OCI-LY1 (cell line): ENCODE results near the gene C2orf66.

Experiments
- H2AFZ ChIP-seq: fragments of 200-600 bp; sonication (generic), shearing (Covaris generic); 2 replicates; pipeline ENCODE4 v1.6.0; 2014; ENCODE audit warnings: antibody characterized with exemption, mild to moderate bottlenecking, low read length
- H3F3A ChIP-seq: fragments of 200-600 bp; sonication (generic), shearing (Covaris generic); 2 replicates; pipeline ENCODE4 v1.6.0; 2014; ENCODE audit warnings: mild to moderate bottlenecking, antibody characterized with exemption, low read length, moderate library complexity; ENCODE audit not compliant: insufficient read depth
- H3K27ac ChIP-seq: fragments of 200-600 bp; sonication (generic); 2 replicates; pipeline ENCODE4 v1.5.1; 2014; ENCODE audit warnings: low read length, mixed run types, mild to moderate bottlenecking, low read depth; ENCODE audit not compliant: poor library complexity, severe bottlenecking
- H3K27me3 ChIP-seq: fragments of 200-600 bp; sonication (generic); 2 replicates; pipeline ENCODE4 v1.6.0; 2014; ENCODE audit warnings: antibody characterized with exemption, mild to moderate bottlenecking, low read length, moderate library complexity; ENCODE audit not compliant: insufficient read depth
- H3K36me3 ChIP-seq: fragments of 200-600 bp; sonication (generic); 2 replicates; pipeline ENCODE4 v1.6.1; 2014; ENCODE audit warnings: mild to moderate bottlenecking, antibody characterized with exemption, low read length, moderate library complexity, mixed read lengths; ENCODE audit not compliant: insufficient read depth
- H3K4me1 ChIP-seq: fragments of 200-600 bp; sonication (generic); 2 replicates; pipeline ENCODE4 v1.5.1; 2014; ENCODE audit warnings: mild to moderate bottlenecking, low read length, moderate library complexity; ENCODE audit not compliant: insufficient read depth, severe bottlenecking
- H3K4me2 ChIP-seq: fragments of 200-600 bp; sonication (generic), shearing (Covaris generic); 2 replicates; pipeline ENCODE4 v1.6.1; 2014; ENCODE audit warnings: low read length
- H3K4me3 ChIP-seq: fragments of 200-600 bp; sonication (generic); 2 replicates; pipeline ENCODE4 v1.5.1; 2014; ENCODE audit warnings: low read length, low read depth, mild to moderate bottlenecking, mixed read lengths; ENCODE audit not compliant: poor library complexity, severe bottlenecking
- H3K79me2 ChIP-seq: fragments of 200-600 bp; shearing (Covaris generic); 2 replicates; pipeline ENCODE4 v1.6.1; 2016; ENCODE audit warnings: mixed run types, low read length, mixed read lengths; ENCODE audit not compliant: insufficient read depth
- H3K9ac ChIP-seq: fragments of 200-600 bp; sonication (generic), shearing (Covaris generic); 2 replicates; pipeline ENCODE4 v1.6.1; 2014; ENCODE audit warnings: mild to moderate bottlenecking, low read length, mixed read lengths
- H3K9me2 ChIP-seq: fragments of 200-600 bp; sonication (generic), shearing (Covaris generic); 2 replicates; pipeline ENCODE4 v1.6.1; 2014; ENCODE audit warnings: low read depth, mild to moderate bottlenecking, low read length, mixed read lengths
- H3K9me3 ChIP-seq: fragments of 200-600 bp; shearing (Covaris generic); 2 replicates; pipeline ENCODE4 v1.6.1; 2014; ENCODE audit warnings: low read length, mixed read lengths
- H4K20me1 ChIP-seq: fragments of 200-600 bp; sonication (generic), shearing (Covaris generic); 2 replicates; pipeline ENCODE4 v1.6.0; 2016; ENCODE audit warnings: mild to moderate bottlenecking, low read length; ENCODE audit not compliant: insufficient read depth
- CTCF ChIP-seq: fragments of 200-600 bp; sonication (generic), shearing (Covaris generic); IDR thresholded peaks from 2 replicates; pipeline ENCODE4 v1.5.1; 2017; ENCODE audit warnings: mild to moderate bottlenecking, antibody characterized with exemption, low read length, moderate library complexity, mixed read lengths
- EZH2 ChIP-seq: fragments of 200-600 bp; sonication (generic), shearing (Covaris generic); IDR thresholded peaks from 2 replicates; pipeline ENCODE4 v1.8.0; 2017; ENCODE audit warnings: borderline replicate concordance, mixed run types, mild to moderate bottlenecking, antibody characterized with exemption, low read length, moderate library complexity, mixed read lengths

The C2orf66 gene

GRCh38 chr2:196836440-196836839 is 27.3 kb upstream of the C2orf66 start:
- Histone ChIP-seq H3K4me1 (no peaks in the 10 kb centered on the region), H3K4me2 (no peak overlapping the region)

GRCh38 chr2:196830701-196831100 is 21.5 kb upstream of the C2orf66 start:
- no peak for TF ChIP-seq EZH2
- no peak for TF ChIP-seq CTCF
- Histone ChIP-seq H3K27ac (no peak overlapping the region), H3K9me2 (no peaks in the 10 kb centered on the region)

More at GRCh38 chr2:196836440-196836839, 27.3 kb upstream of the C2orf66 start:
- H3K27me3 ChIP-seq = no peaks in the 10 kb centered on the region
- no peak overlapping the region for H3K4me3 ChIP-seq
- H2AFZ ChIP-seq = no peak overlapping the region
- no peak overlapping the region for H3K9ac ChIP-seq
- H3K27ac ChIP-seq = no peak overlapping the region
- no peaks in the 10 kb centered on the region for H3F3A ChIP-seq
- H4K20me1 ChIP-seq = no peaks in the 10 kb centered on the region
- H3K36me3 ChIP-seq = peaks cover 7% of the 10 kb centered on the region; the same call in 1 of the 2 replicates
- no peaks in the 10 kb centered on the region for H3K9me3 ChIP-seq
- TF ChIP-seq CTCF (no peak), EZH2 (no peak)
- no peaks in the 10 kb centered on the region for H3K9me2 ChIP-seq
- no peaks in the 10 kb centered on the region for H3K79me2 ChIP-seq

GRCh38 chr2:196827356-196827755 is 18.2 kb upstream of the C2orf66 start:
- H3K36me3 ChIP-seq = no peaks in the 10 kb centered on the region
- H2AFZ ChIP-seq = no peak overlapping the region
- H3K79me2 ChIP-seq = no peaks in the 10 kb centered on the region
- no peaks in the 10 kb centered on the region for H3F3A ChIP-seq
- no peak overlapping the region for H3K27ac ChIP-seq
- no peaks in the 10 kb centered on the region for H3K4me1 ChIP-seq
- no peaks in the 10 kb centered on the region for H3K27me3 ChIP-seq
- no peak overlapping the region for H3K4me2 ChIP-seq
- H3K9me2 ChIP-seq = no peaks in the 10 kb centered on the region
- H4K20me1 ChIP-seq = no peaks in the 10 kb centered on the region
- no peaks in the 10 kb centered on the region for H3K9me3 ChIP-seq
- no peak for TF ChIP-seq CTCF
- TF ChIP-seq EZH2 = no peak
- no peak overlapping the region for H3K9ac ChIP-seq
- H3K4me3 ChIP-seq = no peak overlapping the region

More at GRCh38 chr2:196830701-196831100, 21.5 kb upstream of the C2orf66 start:
- no peaks in the 10 kb centered on the region for H3K36me3 ChIP-seq
- H3K79me2 ChIP-seq = no peaks in the 10 kb centered on the region
- H3K9me3 ChIP-seq = no peaks in the 10 kb centered on the region
- H3K27me3 ChIP-seq = no peaks in the 10 kb centered on the region
- H3K4me3 ChIP-seq = no peak overlapping the region
- no peaks in the 10 kb centered on the region for H3K4me1 ChIP-seq
- H3F3A ChIP-seq = no peaks in the 10 kb centered on the region
- H3K9ac ChIP-seq = no peak overlapping the region
- no peaks in the 10 kb centered on the region for H4K20me1 ChIP-seq
- H3K4me2 ChIP-seq = no peak overlapping the region
- no peak overlapping the region for H2AFZ ChIP-seq
